Dedifferentiated amniotic fluid mesenchymal stem cell (primary cell): Measurements from ENCODE around the gene HSD17B2.
A peak's percentile ranks its signal among the peaks of the same experiment; 100 is the strongest.
"Not testable (repeated sequence)": the region's sequence is repeated elsewhere in the genome, so short reads cannot be mapped to it uniquely, and the experiment has no call there.

Source experiments
- DNase-seq: peaks from one replicate; pipeline ENCODE4 v3.0.0-alpha.2; 2016; ENCODE audit errors: extremely low spot score

Gene HSD17B2

GRCh38 chr16:82081264-82081663 lies 46.2 kb downstream of the HSD17B2 start:
- DNase-seq, result no peak

GRCh38 chr16:82082097-82082496 lies 47.0 kb downstream of the HSD17B2 start:
- DNase-seq, result no peak

- no peak for DNase-seq
Observed at GRCh38 chr16:82082543-82083244, 47.6 kb downstream of the HSD17B2 start.

GRCh38 chr16:82083710-82084353 lies 48.8 kb downstream of the HSD17B2 start:
- no peak for DNase-seq

- DNase-seq, result no peak
Observed at GRCh38 chr16:82085011-82085779, 50.1 kb downstream of the HSD17B2 start.

- DNase-seq, result no peak
Observed at GRCh38 chr16:82088483-82088882, 53.4 kb downstream of the HSD17B2 start.

GRCh38 chr16:82091241-82091640 lies 56.2 kb downstream of the HSD17B2 start:
- DNase-seq, result peak; percentile 70

GRCh38 chr16:82092711-82093110 lies 57.7 kb downstream of the HSD17B2 start:
- no peak for DNase-seq

- DNase-seq, result no peak
Observed at GRCh38 chr16:82093666-82094300, 58.7 kb downstream of the HSD17B2 start.

- DNase-seq, result no peak
Observed at GRCh38 chr16:82094942-82095540, 60.0 kb downstream of the HSD17B2 start.

GRCh38 chr16:82096641-82097040 lies 61.6 kb downstream of the HSD17B2 start:
- DNase-seq, result no peak

GRCh38 chr16:82105107-82105506 lies 70.1 kb downstream of the HSD17B2 start:
- no peak for DNase-seq

- no peak for DNase-seq
Observed at GRCh38 chr16:82108100-82108499, 73.0 kb downstream of the HSD17B2 start.

- DNase-seq, result no peak
Observed at GRCh38 chr16:82108774-82109173, 73.7 kb downstream of the HSD17B2 start.

GRCh38 chr16:82109266-82109665 lies 74.2 kb downstream of the HSD17B2 start:
- not testable (repeated sequence) for DNase-seq

GRCh38 chr16:82111944-82112343 lies 76.9 kb downstream of the HSD17B2 start:
- no peak for DNase-seq

- DNase-seq, result no peak
Observed at GRCh38 chr16:82113741-82114140, 78.7 kb downstream of the HSD17B2 start.

GRCh38 chr16:82116535-82116934 lies 81.5 kb downstream of the HSD17B2 start:
- DNase-seq, result no peak

- DNase-seq, result no peak
Observed at GRCh38 chr16:82118749-82119148, 83.7 kb downstream of the HSD17B2 start.

- no peak for DNase-seq
Observed at GRCh38 chr16:82119405-82119804, 84.4 kb downstream of the HSD17B2 start.

- DNase-seq, result no peak
Observed at GRCh38 chr16:82124651-82125050, 89.6 kb downstream of the HSD17B2 start.

- DNase-seq, result no peak
Observed at GRCh38 chr16:82129881-82130280, 94.8 kb downstream of the HSD17B2 start.
